GM21447 (cell line): ENCODE measurements around the gene HEATR5A.
"Not testable (repeated sequence)": the region's sequence is repeated elsewhere in the genome, so short reads cannot be mapped to it uniquely, and the experiment has no call there.

Experiments
- ATAC-seq: cut with Tn5 transposase; IDR thresholded peaks from one replicate; pipeline ENCODE4 v1.9.1; 2021; ENCODE audit not compliant: unreplicated experiment

Gene HEATR5A

DNA sequence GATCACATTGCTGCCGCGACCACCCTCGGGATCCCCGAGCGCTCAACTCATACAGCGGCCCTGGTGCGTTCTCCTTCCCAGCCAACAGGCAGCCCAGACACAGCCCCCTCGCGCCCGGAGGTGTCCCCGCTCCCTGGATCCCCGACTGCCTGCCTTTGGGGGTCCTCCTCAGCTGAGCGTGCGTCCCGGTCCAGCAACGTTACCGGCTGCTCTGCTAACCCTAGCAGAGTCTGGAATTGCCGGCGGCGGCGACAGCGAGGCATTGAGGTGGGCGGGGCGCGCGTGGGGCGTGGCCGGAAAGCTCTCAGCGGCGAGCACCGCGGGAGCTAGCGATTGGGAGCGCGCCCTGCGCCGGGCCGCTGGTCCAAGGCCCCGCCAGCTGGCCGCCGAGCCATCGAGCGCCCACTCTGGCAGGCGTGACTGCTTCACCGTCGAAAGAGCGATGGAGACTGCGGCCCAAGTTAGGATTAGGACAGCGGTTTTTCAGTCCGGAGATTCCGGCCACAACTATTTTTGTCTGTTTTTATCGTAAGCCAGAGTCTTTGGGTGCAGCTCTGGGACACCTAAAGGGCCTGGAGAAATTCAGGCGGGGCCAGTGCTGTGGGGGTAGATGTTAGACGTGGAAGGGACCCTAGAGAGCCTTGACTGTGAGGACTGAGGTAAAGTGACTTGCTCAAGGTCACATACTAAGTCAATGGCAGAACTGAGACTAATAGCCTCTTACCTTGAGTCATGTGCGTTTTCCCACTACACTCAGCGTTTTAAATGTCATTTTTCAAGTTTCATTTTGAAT lies at the start of gene HEATR5A:
Gene HEATR5A (minus strand): TSS at position 232 of the 793 bp plus-strand sequence. CDS start 17,575 bp downstream, outside the sequence.
- peak; percentile 94 for ATAC-seq

- no peak for ATAC-seq
Measured at GRCh38 chr14:31466554-31466953, 46.2 kb upstream of the HEATR5A start.

- no peak for ATAC-seq
Measured at GRCh38 chr14:31465111-31465510, 44.8 kb upstream of the HEATR5A start.

GRCh38 chr14:31462450-31462849 lies 42.1 kb upstream of the HEATR5A start:
- ATAC-seq: not testable (repeated sequence)

DNA sequence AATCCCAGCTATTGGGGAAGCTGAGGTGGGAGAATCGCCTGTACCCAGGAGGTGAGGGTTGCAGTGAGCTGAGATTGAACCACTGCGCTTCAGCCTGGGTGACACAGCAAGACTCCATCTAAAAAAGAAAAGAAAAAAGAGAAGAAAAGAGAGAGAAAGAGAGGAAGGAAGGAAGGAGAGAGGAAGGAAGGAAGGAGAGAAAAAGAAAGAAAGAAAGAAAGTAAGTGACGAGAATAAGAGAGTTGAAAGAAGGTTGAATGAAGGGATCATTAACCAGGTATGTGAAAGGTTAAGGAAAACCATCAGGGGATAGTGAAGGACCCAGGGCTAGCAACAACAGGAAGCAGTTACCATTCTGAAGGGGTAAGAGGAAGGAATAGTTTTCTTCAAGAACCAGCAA lies 41.2 kb upstream of the HEATR5A start:
- no peak for ATAC-seq

GRCh38 chr14:31457665-31458659 lies 37.6 kb upstream of the HEATR5A start:
- no peak for ATAC-seq

GRCh38 chr14:31456841-31457664 lies 36.7 kb upstream of the HEATR5A start, which contains the start of gene DTD2:
TSS of gene DTD2 (minus strand) at chr14:31457506. CDS start at chr14:31457393, 113 bp downstream.
- ATAC-seq: peak; percentile 98

DNA sequence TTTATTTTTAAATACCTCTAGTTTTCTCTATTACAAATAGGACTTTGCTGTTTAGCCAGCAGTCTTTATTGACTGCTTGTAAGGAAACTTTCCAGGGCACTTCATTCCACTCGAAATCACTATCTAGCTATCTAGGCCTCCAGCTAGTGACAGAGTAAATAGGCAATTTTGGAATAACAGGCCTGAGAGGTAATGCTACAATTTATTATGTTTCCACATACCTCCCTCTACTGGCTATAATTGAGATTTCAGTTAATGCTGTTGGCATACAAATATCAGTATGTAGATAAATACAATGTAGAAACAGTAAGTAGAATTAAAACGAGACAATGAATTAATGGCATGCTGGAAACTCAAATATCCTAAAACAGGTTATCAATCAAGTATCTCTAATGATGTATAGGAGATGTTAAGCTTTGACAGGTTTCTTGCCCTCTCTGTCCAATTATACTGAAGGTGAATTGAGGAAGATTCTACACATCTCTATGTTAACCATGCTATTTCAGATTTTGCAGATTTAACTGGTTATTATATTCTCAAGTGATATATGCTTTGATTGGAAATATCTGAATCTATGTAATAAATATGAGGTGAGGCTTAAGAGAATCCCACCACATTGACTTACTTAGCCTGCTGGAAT lies 29.7 kb upstream of the HEATR5A start:
- ATAC-seq: no peak

GRCh38 chr14:31449136-31449535 lies 28.8 kb upstream of the HEATR5A start:
- no peak for ATAC-seq

GRCh38 chr14:31445703-31446102 lies 25.4 kb upstream of the HEATR5A start:
- no peak for ATAC-seq

DNA sequence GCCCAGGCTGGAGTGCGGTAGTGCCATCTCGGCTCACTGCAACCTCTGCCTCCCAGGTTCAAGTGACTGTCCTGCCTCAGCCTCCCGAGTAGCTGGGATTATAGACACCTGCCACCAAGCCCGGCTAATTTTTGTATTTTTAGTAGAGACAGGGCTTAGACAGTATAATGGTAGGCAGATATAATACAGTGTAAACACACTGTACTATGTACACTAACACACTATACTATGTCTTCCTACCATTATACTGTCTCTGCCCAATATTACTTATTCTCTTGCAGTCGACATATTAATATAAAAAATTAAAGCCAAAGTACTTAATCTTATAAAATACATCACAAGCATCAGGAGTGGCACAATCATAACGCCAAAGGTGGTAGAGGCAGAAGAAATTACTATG lies 21.9 kb upstream of the HEATR5A start:
- ATAC-seq: no peak

DNA sequence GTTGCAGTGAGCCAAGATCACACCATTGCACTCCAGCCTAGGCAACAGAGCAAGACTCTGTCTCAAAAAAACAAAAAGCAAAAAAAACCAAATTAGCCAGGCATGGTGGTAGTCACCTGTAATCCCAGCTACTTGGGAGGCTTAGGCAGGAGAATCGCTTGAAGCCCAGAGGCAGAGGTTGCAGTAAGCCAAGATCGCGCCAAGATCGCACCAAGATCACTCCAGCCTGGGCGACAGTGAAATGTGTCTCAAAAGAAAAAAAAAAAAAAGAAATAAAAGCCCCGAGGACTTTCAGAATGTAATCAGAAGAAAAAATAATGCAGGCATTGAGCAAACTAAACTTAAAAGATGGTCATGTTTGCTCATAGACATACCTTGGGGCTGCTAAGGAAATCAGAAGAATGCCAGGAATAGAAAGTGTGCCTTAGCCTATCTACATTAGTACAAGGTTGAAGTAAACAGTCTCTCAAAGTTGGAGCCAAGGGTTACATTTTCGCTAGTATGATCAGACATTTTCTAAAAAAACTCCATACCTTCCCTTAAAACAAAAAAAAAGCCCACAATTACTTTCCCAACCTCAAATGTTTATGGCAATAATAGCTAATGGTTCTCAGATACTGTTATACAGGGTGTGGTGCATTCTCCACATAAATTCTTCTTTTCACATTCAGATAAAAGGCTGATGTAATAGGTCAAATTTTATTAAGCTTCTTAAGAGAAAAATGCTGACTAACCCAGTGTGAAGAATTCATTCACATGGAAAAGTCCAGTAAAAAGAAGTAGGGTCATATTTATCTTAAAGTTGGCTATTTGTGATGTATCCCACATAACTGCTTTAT lies 21.1 kb upstream of the HEATR5A start:
- ATAC-seq: no peak

GRCh38 chr14:31440280-31440679 lies 19.9 kb upstream of the HEATR5A start:
- no peak for ATAC-seq

- ATAC-seq: no peak
Measured at GRCh38 chr14:31439561-31439960, 19.2 kb upstream of the HEATR5A start.

DNA sequence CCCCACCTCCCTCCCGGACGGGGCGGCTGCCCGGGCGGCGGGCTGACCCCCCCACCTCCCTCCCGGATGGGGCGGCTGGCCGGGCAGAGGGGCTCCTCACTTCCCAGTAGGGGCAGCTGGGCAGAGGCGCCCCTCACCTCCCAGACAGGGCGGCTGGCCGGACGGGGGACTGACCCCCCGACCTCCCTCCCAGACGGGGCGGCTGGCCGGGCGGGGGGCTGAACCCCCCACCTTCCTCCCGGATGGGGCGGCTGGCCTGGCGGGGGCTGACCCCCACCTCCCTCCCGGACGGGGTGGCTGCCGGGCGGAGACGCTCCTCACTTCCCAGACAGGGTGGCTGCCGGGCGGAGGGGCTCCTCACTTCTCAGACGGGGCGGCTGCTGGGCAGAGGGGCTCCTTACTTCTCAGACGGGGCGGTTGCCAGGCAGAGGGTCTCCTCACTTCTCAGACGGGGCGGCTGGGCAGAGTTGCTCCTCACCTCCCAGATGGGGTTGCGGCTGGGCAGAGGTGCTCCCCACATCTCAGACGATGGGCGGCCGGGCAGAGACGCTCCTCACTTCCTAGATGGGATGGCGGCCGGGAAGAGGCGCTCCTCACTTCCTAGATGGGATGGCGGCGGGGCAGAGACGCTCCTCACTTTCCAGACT lies 16.8 kb upstream of the HEATR5A start:
- ATAC-seq: not testable (repeated sequence)

DNA sequence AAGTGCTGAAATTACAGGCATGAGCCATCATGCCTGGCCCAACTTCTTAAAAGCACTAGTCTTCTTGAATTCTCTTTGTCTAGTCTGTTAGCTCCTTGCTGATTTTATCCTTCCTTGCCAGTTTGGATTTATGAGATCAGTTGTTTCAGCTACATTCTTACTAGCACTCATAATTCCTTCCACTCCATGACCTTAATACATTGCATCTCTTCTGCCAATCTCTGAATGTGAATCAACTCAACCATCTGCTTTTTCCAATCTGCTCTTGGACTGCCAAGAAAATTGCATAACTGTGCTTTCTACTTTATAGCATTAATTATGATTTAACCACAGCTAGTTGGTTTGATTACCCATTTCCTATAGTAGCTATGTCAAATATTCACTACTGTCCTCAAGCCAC lies 14.9 kb upstream of the HEATR5A start:
- no peak for ATAC-seq

DNA sequence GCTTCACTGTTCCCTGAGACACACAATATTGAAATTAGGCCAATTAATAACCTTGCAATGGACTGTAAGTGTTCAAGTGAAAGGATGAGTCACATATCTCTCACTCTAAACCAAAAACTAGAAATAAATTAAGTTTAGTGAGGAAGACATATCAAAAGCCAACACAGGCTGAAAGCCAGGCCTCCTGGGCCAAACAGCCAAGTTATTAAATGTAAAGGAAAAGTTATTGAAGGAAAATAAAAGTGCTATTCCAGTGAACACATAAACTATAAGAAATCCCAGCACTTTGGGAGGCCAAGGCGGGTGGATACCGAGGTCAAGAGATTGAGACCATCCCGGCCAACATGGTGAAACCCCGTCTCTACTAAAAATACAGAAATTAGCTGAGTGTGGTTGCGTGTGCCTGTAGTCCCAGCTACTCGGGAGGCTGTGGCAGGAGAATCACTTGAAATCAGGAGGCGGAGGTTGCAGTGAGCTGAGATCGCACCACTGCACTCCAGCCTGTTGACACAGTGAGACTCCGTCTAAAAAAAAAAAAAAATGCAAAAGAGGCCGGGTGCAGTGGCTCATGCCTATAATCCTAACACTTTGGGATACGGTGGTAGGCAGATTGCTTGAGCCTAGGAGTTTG lies 10.4 kb upstream of the HEATR5A start:
- no peak for ATAC-seq

DNA sequence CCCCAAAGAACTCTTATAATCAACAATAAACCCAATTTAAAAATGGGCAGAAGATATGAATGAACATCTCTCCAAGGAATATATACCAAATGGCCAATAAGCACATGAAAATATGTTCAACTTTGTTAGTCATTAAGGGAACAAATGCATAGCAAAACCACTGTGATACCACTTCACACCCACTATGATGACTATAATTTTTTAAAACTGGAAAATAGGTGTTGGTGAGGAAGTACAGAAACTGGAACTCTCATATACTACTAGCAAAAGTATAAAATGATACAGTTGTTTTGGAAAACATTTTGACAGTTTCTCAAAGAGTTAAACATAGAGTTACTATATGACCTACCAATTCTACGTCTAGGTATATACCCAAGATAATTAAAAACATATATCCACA lies 9.4 kb upstream of the HEATR5A start:
- ATAC-seq: no peak
